ENCODE measurements around the gene IPO4.

Gene IPO4

DNA sequence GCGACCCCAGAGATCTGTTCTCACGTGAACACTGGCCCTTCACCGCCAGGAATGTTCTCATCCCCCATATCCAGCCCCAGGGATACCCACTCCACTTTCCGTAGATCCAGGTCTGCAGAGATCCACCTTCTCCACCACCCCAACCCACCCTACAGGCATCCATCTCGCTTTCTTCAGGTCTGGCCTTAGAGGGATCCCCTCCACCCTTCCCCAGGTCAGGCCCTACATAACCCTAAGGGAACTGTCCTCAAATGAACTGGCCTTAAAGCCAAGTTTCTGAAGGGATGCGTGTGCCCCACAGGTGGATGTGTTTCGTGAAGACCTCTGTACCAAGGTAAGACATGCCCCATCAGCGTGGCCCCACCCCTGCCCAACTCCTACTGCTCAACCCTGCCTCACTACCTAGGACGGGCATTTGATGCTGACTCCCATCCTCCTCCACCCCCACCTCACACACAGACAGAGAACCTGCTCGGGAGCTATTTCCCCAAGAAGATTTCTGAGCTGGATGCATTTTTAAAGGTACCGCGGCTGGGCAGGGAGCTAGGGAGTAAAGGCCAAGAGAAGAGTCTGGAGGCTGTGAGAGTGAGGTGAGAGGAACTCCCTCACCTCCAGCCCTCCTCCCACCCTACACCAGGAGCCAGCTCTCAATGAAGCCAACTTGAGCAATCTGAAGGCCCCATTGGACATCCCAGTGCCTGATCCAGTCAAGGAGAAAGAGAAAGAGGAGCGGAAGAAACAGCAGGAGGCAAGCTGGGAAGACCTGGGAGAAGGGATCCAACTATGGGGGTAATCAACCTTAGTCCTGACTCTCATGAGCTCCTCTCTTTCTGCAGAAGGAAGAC lies 51.7 kb downstream of the IPO4 start:
- TF ChIP-seq TAF1 (IDR thresholded peaks at IDR 0.05; ENCODE audit: borderline replicate concordance, insufficient read depth, low read length) (no peak), POLR2AphosphoS5 (IDR thresholded peaks at IDR 0.05; ENCODE audit: low read depth, low read length) (no peak), REST (IDR thresholded peaks at IDR 0.05; ENCODE audit: insufficient read depth in 1 of 2, low read depth in 2 of 2, low read length in 2 of 2) (no peak), SIN3A (IDR thresholded peaks at IDR 0.05; ENCODE audit: borderline replicate concordance, insufficient read depth, low read length) (no peak), FOXP2 (optimal IDR thresholded peaks at IDR 0.05; ENCODE audit: borderline replicate concordance, extremely low read depth, extremely low read length, insufficient read depth) (no peak)

DNA sequence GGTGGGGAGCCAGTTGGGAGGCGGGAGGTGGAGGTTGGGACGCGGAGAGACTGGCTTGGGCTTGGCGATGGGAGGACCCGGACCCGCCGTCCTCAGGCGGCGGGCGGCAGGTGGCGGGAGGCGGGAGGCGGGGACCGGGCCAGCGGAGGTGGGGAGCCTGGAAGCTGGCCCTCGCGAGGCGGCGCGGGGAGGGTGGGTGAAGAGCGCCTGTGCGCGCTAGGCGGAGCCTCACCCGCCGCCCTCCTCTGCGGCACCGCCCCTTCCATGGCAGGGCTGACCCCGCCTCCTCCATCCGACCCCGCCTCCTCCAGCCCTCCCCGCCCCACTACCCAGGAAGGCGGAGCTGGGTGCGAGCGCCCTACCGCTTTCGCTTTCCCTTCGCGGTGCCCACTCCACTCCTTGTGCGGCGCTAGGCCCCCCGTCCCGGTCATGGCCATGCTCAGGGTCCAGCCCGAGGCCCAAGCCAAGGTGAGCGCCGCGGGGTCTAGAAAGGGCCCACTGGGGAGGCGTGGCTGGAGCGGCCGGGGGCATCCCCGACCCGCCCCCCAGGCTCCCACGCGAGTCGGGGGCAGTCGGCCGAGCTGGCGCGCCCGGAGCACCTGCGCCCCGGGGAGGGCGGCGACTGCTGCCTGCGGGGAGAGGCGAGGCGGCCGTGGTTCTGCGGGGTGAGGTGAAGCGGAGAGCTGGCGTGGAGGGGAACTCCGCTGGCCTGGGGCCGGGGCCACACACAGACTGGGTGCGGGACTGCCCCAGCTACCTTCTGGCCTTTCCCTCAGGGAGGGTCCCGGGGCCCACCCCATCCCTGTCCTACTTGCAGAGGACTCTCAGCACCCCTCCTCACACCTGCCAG lies 52.6 kb downstream of the IPO4 start, which contains the start of gene PSME1:
TSS of gene PSME1 (plus strand) at position 361 of the 850 bp plus-strand sequence. CDS start at position 430, 69 bp downstream.
- TF ChIP-seq REST (IDR thresholded peaks at IDR 0.05; ENCODE audit: insufficient read depth in 1 of 2, low read depth in 2 of 2, low read length in 2 of 2) (no peak), FOXP2 (optimal IDR thresholded peaks at IDR 0.05; ENCODE audit: borderline replicate concordance, extremely low read depth, extremely low read length, insufficient read depth) (no peak), POLR2AphosphoS5 (IDR thresholded peaks at IDR 0.05; ENCODE audit: low read depth, low read length) (peak; percentile 59), SIN3A (IDR thresholded peaks at IDR 0.05; ENCODE audit: borderline replicate concordance, insufficient read depth, low read length) (no peak), TAF1 (IDR thresholded peaks at IDR 0.05; ENCODE audit: borderline replicate concordance, insufficient read depth, low read length) (no peak)

- TF ChIP-seq REST (IDR thresholded peaks at IDR 0.05; ENCODE audit: insufficient read depth in 1 of 2, low read depth in 2 of 2, low read length in 2 of 2), result no peak
- TF ChIP-seq SIN3A (IDR thresholded peaks at IDR 0.05; ENCODE audit: borderline replicate concordance, insufficient read depth, low read length), result no peak
- TF ChIP-seq TAF1 (IDR thresholded peaks at IDR 0.05; ENCODE audit: borderline replicate concordance, insufficient read depth, low read length), result no peak
- no peak for TF ChIP-seq FOXP2 (optimal IDR thresholded peaks at IDR 0.05; ENCODE audit: borderline replicate concordance, extremely low read depth, extremely low read length, insufficient read depth)
- TF ChIP-seq POLR2AphosphoS5 (IDR thresholded peaks at IDR 0.05; ENCODE audit: low read depth, low read length), result no peak
Measured at GRCh38 chr14:24135584-24135833, 53.1 kb downstream of the IPO4 start.

DNA sequence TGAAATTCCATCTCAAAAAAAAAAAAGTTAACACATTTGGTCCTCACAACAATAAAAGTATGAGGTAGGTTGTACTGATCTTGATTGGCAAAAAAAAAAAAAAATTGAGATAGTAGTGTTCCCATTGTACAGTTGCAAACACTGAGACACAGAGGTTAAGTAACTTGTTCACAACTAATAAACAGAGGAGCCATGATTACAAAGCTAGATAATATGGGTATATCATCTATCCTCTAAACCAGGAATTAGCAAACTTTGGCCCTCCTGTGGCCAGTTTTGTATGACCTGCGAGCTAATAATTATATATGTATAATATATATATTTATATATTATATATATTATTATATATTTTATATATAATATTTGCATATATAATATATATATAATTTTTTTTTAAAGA lies 54.9 kb downstream of the IPO4 start:
- TF ChIP-seq POLR2AphosphoS5 (IDR thresholded peaks at IDR 0.05; ENCODE audit: low read depth, low read length), result no peak
- TF ChIP-seq TAF1 (IDR thresholded peaks at IDR 0.05; ENCODE audit: borderline replicate concordance, insufficient read depth, low read length), result no peak
- TF ChIP-seq SIN3A (IDR thresholded peaks at IDR 0.05; ENCODE audit: borderline replicate concordance, insufficient read depth, low read length), result no peak
- TF ChIP-seq FOXP2 (optimal IDR thresholded peaks at IDR 0.05; ENCODE audit: borderline replicate concordance, extremely low read depth, extremely low read length, insufficient read depth), result no peak
- TF ChIP-seq REST (IDR thresholded peaks at IDR 0.05; ENCODE audit: insufficient read depth in 1 of 2, low read depth in 2 of 2, low read length in 2 of 2), result no peak

Measured in PFSK-1 (cell line).